OCI-LY7 (cell line): ENCODE measurements around the gene PPP1R7.

ENCODE experiments used
- EZH2phosphoT487 ChIP-seq: fragments of 200-600 bp; sonication (generic); IDR thresholded peaks from 2 replicates; pipeline ENCODE4 v1.6.1; 2018; ENCODE audit warnings: low read depth, borderline replicate concordance, mild to moderate bottlenecking, mixed run types, antibody characterized with exemption, low read length, moderate library complexity, mixed read lengths
- TF ChIP-seq, protein P1 (sequence below): fragments of 200-600 bp; sonication (generic); conservative IDR thresholded peaks from 2 replicates; pipeline ENCODE4 v1.5.1; 2014; ENCODE audit warnings: mild to moderate bottlenecking, antibody characterized with exemption, low read length, moderate library complexity, mixed read lengths

DNA sequence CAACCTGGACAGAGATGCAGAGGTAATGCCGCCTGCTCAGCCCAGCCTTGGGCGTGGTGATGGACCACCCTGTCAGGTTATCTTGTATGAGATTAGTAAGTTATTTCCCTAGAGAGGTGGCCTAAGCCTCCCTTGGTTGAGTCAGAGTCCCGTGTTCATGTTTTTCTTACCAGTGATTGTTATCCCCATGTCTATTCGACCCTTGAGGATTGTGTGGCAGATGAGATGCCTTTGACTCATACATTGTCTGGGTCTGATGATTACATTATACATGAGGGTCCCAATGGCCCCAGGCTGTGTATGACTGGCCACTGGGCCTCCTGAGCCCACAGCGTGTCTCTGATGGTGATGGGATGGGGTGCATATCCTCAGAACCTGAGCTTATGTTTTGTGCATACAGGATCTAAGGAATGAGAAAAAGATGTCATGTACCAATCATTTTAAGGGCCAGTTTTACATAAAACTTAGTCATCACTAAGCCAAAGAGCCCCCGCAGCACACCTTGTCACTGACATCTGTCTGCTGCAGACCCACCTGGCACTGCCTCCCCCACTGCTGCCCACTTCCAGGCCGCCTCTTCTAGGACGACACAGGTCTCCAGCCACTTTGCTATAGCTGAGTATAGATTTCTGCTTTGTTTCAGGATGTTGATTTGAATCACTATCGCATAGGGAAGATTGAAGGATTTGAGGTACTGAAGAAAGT lies 7.7 kb downstream of the PPP1R7 start:
- TF ChIP-seq, protein P1, sequence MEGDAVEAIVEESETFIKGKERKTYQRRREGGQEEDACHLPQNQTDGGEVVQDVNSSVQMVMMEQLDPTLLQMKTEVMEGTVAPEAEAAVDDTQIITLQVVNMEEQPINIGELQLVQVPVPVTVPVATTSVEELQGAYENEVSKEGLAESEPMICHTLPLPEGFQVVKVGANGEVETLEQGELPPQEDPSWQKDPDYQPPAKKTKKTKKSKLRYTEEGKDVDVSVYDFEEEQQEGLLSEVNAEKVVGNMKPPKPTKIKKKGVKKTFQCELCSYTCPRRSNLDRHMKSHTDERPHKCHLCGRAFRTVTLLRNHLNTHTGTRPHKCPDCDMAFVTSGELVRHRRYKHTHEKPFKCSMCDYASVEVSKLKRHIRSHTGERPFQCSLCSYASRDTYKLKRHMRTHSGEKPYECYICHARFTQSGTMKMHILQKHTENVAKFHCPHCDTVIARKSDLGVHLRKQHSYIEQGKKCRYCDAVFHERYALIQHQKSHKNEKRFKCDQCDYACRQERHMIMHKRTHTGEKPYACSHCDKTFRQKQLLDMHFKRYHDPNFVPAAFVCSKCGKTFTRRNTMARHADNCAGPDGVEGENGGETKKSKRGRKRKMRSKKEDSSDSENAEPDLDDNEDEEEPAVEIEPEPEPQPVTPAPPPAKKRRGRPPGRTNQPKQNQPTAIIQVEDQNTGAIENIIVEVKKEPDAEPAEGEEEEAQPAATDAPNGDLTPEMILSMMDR, result no peak
- no peak for TF ChIP-seq EZH2phosphoT487
